ENCODE data around the gene KAZN.

- no peak for TF ChIP-seq POLR2A (IDR thresholded peaks at IDR 0.05)
- no peak for TF ChIP-seq CTCF (IDR thresholded peaks at IDR 0.05)
Observed at GRCh38 chr1:14724678-14725077, 126.2 kb downstream of the KAZN start.
